OCI-LY7 (cell line): ENCODE data around the gene STOX2. TPM values are rescaled to one million over a fixed set of nuclear protein-coding genes. Genes with fewer than 3 reads are reported as not detected.

Experiments used
- BruUV-seq: library from RNA; stranded (reverse); fragments of 400-500 nt; replicated peaks from 2 replicates; lab custom pipeline; 2021; lab: Mats Ljungman, UMichigan
- CTCF ChIA-PET: fragments of 300-600 bp; sonication (Branson Sonifier 250); formaldehyde crosslinking; loops from one replicate; lab custom pipeline; 2022; ENCODE audit warnings: antibody characterized with exemption; ENCODE audit not compliant: unreplicated experiment; lab: Charles Lee
- POLR2A ChIA-PET: fragments of 300-600 bp; sonication (Branson Sonifier 250); formaldehyde crosslinking; loops from one replicate; lab custom pipeline; 2022; ENCODE audit warnings: antibody characterized with exemption; lab: Charles Lee
- DNase-seq: peaks from one replicate; pipeline ENCODE4 v3.0.0-alpha.2; 2015; ENCODE audit warnings: low spot score
- H2AFZ ChIP-seq: fragments of 200-600 bp; sonication (generic), shearing (Covaris generic); 2 replicates; pipeline ENCODE4 v1.6.1; 2014; ENCODE audit warnings: mild to moderate bottlenecking, antibody characterized with exemption, low read length, moderate library complexity
- H3K27ac ChIP-seq: fragments of 200-600 bp; sonication (generic); 2 replicates; pipeline ENCODE4 v1.5.1; 2014; ENCODE audit warnings: mixed run types, low read depth, mild to moderate bottlenecking, moderate library complexity, low read length, inconsistent platforms; ENCODE audit not compliant: poor library complexity, severe bottlenecking
- H3K36me3 ChIP-seq: fragments of 200-600 bp; sonication (generic); 2 replicates; pipeline ENCODE4 v1.6.1; 2014; ENCODE audit warnings: mild to moderate bottlenecking, antibody characterized with exemption, low read length, moderate library complexity, mixed read lengths; ENCODE audit not compliant: insufficient read depth
- H3K4me1 ChIP-seq: fragments of 200-600 bp; sonication (generic); 2 replicates; pipeline ENCODE4 v1.5.1; 2014; ENCODE audit warnings: mild to moderate bottlenecking, low read length; ENCODE audit not compliant: insufficient read depth, poor library complexity, severe bottlenecking
- H3K4me2 ChIP-seq: fragments of 200-600 bp; sonication (generic); 2 replicates; pipeline ENCODE4 v1.6.1; 2014; ENCODE audit warnings: mild to moderate bottlenecking, low read length
- H3K4me3 ChIP-seq: fragments of 200-600 bp; sonication (generic); 2 replicates; pipeline ENCODE4 v1.5.1; 2014; ENCODE audit warnings: mild to moderate bottlenecking, low read depth, low read length; ENCODE audit not compliant: poor library complexity, severe bottlenecking
- H3K79me2 ChIP-seq: fragments of 200-600 bp; sonication (generic); 2 replicates; pipeline ENCODE4 v1.6.1; 2016; ENCODE audit warnings: low read depth, mild to moderate bottlenecking, low read length, moderate library complexity, mixed read lengths; ENCODE audit not compliant: insufficient read depth
- H3K9me2 ChIP-seq: fragments of 200-600 bp; sonication (generic); 2 replicates; pipeline ENCODE4 v1.6.1; 2016; ENCODE audit warnings: mild to moderate bottlenecking, low read length, mixed read lengths; ENCODE audit not compliant: insufficient read depth
- H3K9me3 ChIP-seq: fragments of 200-600 bp; sonication (generic); 2 replicates; pipeline ENCODE4 v1.6.1; 2014; ENCODE audit warnings: mild to moderate bottlenecking, mixed run types, low read length, mixed read lengths
- H4K20me1 ChIP-seq: fragments of 200-600 bp; sonication (generic); 2 replicates; pipeline ENCODE4 v1.6.1; 2014; ENCODE audit warnings: mild to moderate bottlenecking, antibody characterized with exemption, low read length, moderate library complexity, mixed read lengths; ENCODE audit not compliant: insufficient read depth
- EZH2phosphoT487 ChIP-seq: fragments of 200-600 bp; sonication (generic); IDR thresholded peaks from 2 replicates; pipeline ENCODE4 v1.6.1; 2018; ENCODE audit warnings: low read depth, borderline replicate concordance, mild to moderate bottlenecking, mixed run types, antibody characterized with exemption, low read length, moderate library complexity, mixed read lengths
- intact Hi-C: fragments of 100-400 bp; cut with micrococcal nuclease; formaldehyde crosslinking; loops from one replicate; pipeline ENCODE4 v1.10.0; 2022; ENCODE audit not compliant: unreplicated experiment
- total RNA-seq, 2 experiments: library from RNA; depleted of rRNA in 1 of 2; stranded (reverse); fragments of >200 nt in 1 of 2; shearing (Covaris generic) in 1 of 2; gene quantifications; 2 replicates each; pipeline ENCODE4 v1.2.3, GENCODE V29; 2014 to 2022
- TF ChIP-seq, protein P1 (sequence below): fragments of 200-600 bp; sonication (generic); conservative IDR thresholded peaks from 2 replicates; pipeline ENCODE4 v1.5.1; 2014; ENCODE audit warnings: mild to moderate bottlenecking, antibody characterized with exemption, low read length, moderate library complexity, mixed read lengths

Gene STOX2
- total RNA-seq, 2 experiments from 2014 or later: 0.38 TPM; not detected in 1

DNA sequence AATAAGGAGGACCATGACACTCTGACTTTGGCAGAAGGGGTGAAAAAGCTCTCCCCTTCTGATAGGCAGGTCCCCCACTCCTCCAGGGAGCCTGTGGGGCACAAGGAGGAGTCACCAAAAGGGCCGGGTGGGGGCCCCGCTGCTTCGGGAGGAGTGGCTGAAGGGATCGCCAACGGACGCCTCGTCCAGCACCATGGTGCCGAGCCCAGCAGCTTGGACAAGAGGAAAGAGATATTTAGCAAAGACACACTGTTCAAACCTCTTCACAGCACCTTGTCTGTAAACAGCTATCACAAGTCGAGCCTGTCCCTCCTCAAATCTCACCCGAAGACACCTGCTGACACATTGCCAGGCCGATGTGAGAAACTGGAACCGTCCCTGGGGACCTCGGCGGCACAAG is 105.6 kb downstream of the STOX2 start:
- no peak overlapping the region for H3K4me2 ChIP-seq
- H3K4me3 ChIP-seq: no peak overlapping the region
- H3K27ac ChIP-seq: no peak overlapping the region
- ChIA-PET CTCF (no interaction called here), POLR2A (no interaction called here)
- no peak overlapping the region for H2AFZ ChIP-seq
- no TSS peak for BruUV-seq
- no peak for DNase-seq
- H3K4me1 ChIP-seq: no peaks in the 10 kb centered on the region
- TF ChIP-seq EZH2phosphoT487: no peak
- TF ChIP-seq, protein P1, sequence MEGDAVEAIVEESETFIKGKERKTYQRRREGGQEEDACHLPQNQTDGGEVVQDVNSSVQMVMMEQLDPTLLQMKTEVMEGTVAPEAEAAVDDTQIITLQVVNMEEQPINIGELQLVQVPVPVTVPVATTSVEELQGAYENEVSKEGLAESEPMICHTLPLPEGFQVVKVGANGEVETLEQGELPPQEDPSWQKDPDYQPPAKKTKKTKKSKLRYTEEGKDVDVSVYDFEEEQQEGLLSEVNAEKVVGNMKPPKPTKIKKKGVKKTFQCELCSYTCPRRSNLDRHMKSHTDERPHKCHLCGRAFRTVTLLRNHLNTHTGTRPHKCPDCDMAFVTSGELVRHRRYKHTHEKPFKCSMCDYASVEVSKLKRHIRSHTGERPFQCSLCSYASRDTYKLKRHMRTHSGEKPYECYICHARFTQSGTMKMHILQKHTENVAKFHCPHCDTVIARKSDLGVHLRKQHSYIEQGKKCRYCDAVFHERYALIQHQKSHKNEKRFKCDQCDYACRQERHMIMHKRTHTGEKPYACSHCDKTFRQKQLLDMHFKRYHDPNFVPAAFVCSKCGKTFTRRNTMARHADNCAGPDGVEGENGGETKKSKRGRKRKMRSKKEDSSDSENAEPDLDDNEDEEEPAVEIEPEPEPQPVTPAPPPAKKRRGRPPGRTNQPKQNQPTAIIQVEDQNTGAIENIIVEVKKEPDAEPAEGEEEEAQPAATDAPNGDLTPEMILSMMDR: no peak
- no peaks in the 10 kb centered on the region for H3K9me2 ChIP-seq
- H3K79me2 ChIP-seq: no peaks in the 10 kb centered on the region
- no peaks in the 10 kb centered on the region for H3K36me3 ChIP-seq
- no peaks in the 10 kb centered on the region for H3K9me3 ChIP-seq
- intact Hi-C loops: no loop called here
- no peaks in the 10 kb centered on the region for H4K20me1 ChIP-seq

DNA sequence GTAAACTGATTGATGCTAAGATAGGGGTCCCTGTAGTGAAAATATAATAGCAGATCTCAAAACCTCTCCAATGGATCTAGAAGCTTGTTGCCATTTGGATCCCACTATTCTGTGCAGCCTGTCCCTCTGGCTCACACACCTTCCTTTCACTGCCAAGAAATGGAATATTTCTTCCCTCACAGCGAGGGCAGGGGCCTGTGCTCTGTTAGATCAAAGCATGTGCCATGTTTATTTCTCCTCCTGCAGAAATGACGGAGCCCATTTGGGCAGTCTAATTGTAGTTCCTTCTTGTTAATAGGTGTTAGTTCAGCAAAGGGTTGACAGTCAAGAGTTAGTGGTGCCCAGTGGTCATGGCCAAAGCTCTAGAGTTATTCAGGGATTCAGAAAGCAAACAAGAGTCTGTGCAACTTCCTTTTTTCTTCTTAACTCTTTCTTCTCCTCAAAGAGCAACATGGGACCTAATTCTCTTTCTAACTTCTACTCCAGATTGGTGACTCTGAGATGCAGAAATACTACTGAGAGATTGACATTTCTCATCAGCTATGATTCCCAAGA is 106.8 kb downstream of the STOX2 start:
- H3K79me2 ChIP-seq: no peaks in the 10 kb centered on the region
- H3K4me3 ChIP-seq: no peak overlapping the region
- no TSS peak for BruUV-seq
- no peaks in the 10 kb centered on the region for H3K9me2 ChIP-seq
- ChIA-PET CTCF (no interaction called here), POLR2A (no interaction called here)
- H3K36me3 ChIP-seq: no peaks in the 10 kb centered on the region
- no peaks in the 10 kb centered on the region for H3K9me3 ChIP-seq
- intact Hi-C loops: no loop called here
- no peak overlapping the region for H2AFZ ChIP-seq
- H3K4me1 ChIP-seq: no peaks in the 10 kb centered on the region
- no peak for DNase-seq
- no peaks in the 10 kb centered on the region for H4K20me1 ChIP-seq
- TF ChIP-seq EZH2phosphoT487: no peak
- TF ChIP-seq, protein P1: no peak
- H3K4me2 ChIP-seq: no peak overlapping the region
- H3K27ac ChIP-seq: no peak overlapping the region

DNA sequence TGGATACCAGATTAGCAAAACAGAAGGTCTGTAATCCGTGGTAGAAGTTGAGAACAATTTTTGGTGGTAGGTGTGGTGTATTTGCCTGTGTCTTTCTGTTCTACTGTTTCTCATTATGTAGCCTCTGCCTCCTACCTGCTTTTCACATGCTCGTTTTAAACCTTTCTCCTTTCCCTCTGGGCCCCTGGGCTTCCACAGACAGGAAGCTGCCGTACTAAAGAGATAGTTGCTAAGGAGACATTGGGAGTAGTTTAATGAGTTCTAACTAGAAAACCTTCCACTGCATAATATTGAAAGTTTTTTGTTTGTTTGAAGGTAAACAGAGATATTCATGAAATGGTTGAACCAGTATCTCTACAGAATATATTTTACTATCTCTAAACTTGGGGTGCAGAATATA is 107.8 kb downstream of the STOX2 start:
- H3K4me2 ChIP-seq: no peak overlapping the region
- H2AFZ ChIP-seq: no peak overlapping the region
- no peaks in the 10 kb centered on the region for H3K9me3 ChIP-seq
- no peaks in the 10 kb centered on the region for H3K9me2 ChIP-seq
- no peaks in the 10 kb centered on the region for H3K79me2 ChIP-seq
- DNase-seq: no peak
- H3K4me1 ChIP-seq: no peaks in the 10 kb centered on the region
- TF ChIP-seq, protein P1: no peak
- no peak for TF ChIP-seq EZH2phosphoT487
- no peaks in the 10 kb centered on the region for H4K20me1 ChIP-seq
- H3K27ac ChIP-seq: no peak overlapping the region
- ChIA-PET CTCF (no interaction called here), POLR2A (no interaction called here)
- BruUV-seq: no TSS peak
- no peaks in the 10 kb centered on the region for H3K36me3 ChIP-seq
- intact Hi-C loops: no loop called here
- no peak overlapping the region for H3K4me3 ChIP-seq
